Right lobe of liver (tissue), 6 donors: ENCODE measurements around the gene SHANK2. TPM values are rescaled to one million over a fixed set of nuclear protein-coding genes. Genes with fewer than 3 reads are reported as not detected.

Experiments
- ATAC-seq, 4 donors: fragments of 200-7000 bp; cut with Tn5 transposase; one replicate each; pipeline ENCODE4 v1.9.1; 2020; ENCODE audit warnings: mild to moderate bottlenecking in 4 of 4, moderate library complexity in 4 of 4
- DNase-seq, 3 donors: peaks; one replicate each; pipeline ENCODE4 v3.0.0-alpha.2; 2020
- H3K27ac ChIP-seq, 3 donors: fragments of 200-600 bp; one replicate each; pipeline ENCODE4 v1.8.0; 2022
- H3K27me3 ChIP-seq, 2 donors: fragments of 200-600 bp; one replicate each; pipeline ENCODE4 v1.8.0; 2022
- H3K36me3 ChIP-seq, 4 donors: fragments of 200-600 bp; sonication (generic) in 1 of 4; one replicate each; pipeline versions ENCODE4 v1.5.1 to v1.8.0; 2017 to 2022; ENCODE audit warnings: control low read depth in 1 of 4
- H3K4me1 ChIP-seq, 4 donors: fragments of 200-600 bp; sonication (generic) in 1 of 4; one replicate each; pipeline versions ENCODE4 v1.5.1 to v1.8.0; 2017 to 2022; ENCODE audit warnings: control low read depth in 1 of 4
- H3K4me3 ChIP-seq, 3 donors: fragments of 200-600 bp; one replicate each; pipeline ENCODE4 v1.8.0; 2022
- H3K9me3 ChIP-seq, 4 donors: fragments of 200-600 bp; sonication (generic) in 1 of 4; one replicate each; pipeline versions ENCODE4 v1.5.1 to v1.8.0; 2017 to 2022; ENCODE audit warnings: control low read depth in 1 of 4
- CTCF ChIP-seq, 4 donors: fragments of 200-600 bp in 3 of 4; fragments of 450-650 bp in 1 of 4; IDR thresholded peaks; one replicate each; pipeline versions ENCODE4 v1.5.1 to v1.8.0; 2016 to 2022; ENCODE audit warnings: antibody characterized with exemption in 4 of 4, mild to moderate bottlenecking in 2 of 4
- POLR2A ChIP-seq: fragments of 450-650 bp; IDR thresholded peaks from one replicate; pipeline ENCODE4 v1.6.1; 2017; ENCODE audit warnings: antibody characterized with exemption, mild to moderate bottlenecking
- WGBS: methylation state at CpG from one replicate; pipeline ENCODE4 v1.1.6; 2018; ENCODE audit warnings: low coverage, low lambda C conversion rate; ENCODE audit not compliant: insufficient coverage; ENCODE audit errors: missing lambda C conversion rate; 5-methylcytosine and 5-hydroxymethylcytosine counted together
- intact Hi-C, 2 donors: fragments of 100-400 bp; cut with DNase I; formaldehyde crosslinking; loops; one replicate each; pipeline versions ENCODE4 v1.11.2 to v1.14.1; 2022
- total RNA-seq, 6 experiments: library from RNA; depleted of rRNA in 2 of 6; stranded (reverse); fragments of >200 nt in 2 of 6; fragmentation: NEBNext Ultra II Directional in 3 of 6; extraction: Animal tissue kit (Norgen Biotek cat#: 25700) in 3 of 6; gene quantifications; one replicate each; pipeline versions ENCODE4 v1.1.0 to v1.2.4, GENCODE V29; 2016 to 2023
- donor health status: DM: no; HTN: yes; CAD: no.
- donor health status: DM: no; HTN: no; CAD: no.
- donor health status: DM: no; HTN: no; CAD: no.
- donor health status: DM: no; HTN: yes; CAD: no.
- donor health status: DM: no; HTN: yes; CAD: no.

Gene SHANK2
- total RNA-seq, 6 experiments from 2014 or later = 21.9 to 50.3 (median 30.9) TPM

- no peaks in the 10 kb centered on the region for H3K36me3 ChIP-seq
- peak overlapping the region; percentile 59 to 86 (median 74) for H3K4me3 ChIP-seq
- TF ChIP-seq POLR2A (no peak), CTCF (IDR thresholded peaks at IDR 0.05) (no peak)
- ATAC-seq (peak in 3 of 4 donors; percentile 7 to 26 (median 12)), DNase-seq (peak in 1 of 3 donors; percentile 52)
- 3% methylated on average over 13 of the region's 64 CpGs for WGBS
- H3K27ac ChIP-seq = peak overlapping the region in 2 of 3 donors; percentile 81 to 97
- no peaks in the 10 kb centered on the region for H3K27me3 ChIP-seq
- H3K9me3 ChIP-seq = no peaks in the 10 kb centered on the region
- intact Hi-C loops = no loop called here
- H3K4me1 ChIP-seq = peaks cover 0 to 24% (median 9%) of the 10 kb centered on the region in 4 donors
Measured at GRCh38 chr11:71251151-71251721, 1.1 kb downstream of the SHANK2 start.

GRCh38 chr11:71250523-71251150 lies 1.7 kb downstream of the SHANK2 start:
- ATAC-seq (peak in 3 of 4 donors; percentile 15 to 28 (median 17)), DNase-seq (peak in 2 of 3 donors; percentile 71 to 75)
- 7% methylated on average over 12 of the region's 27 CpGs for WGBS
- Histone ChIP-seq H3K4me1 (peaks cover 0 to 24% (median 9%) of the 10 kb centered on the region in 4 donors), H3K27ac (peak overlapping the region in 2 of 3 donors; percentile 81 to 97), H3K9me3 (no peaks in the 10 kb centered on the region), H3K27me3 (no peaks in the 10 kb centered on the region), H3K4me3 (peak overlapping the region; percentile 59 to 86 (median 74)), H3K36me3 (no peaks in the 10 kb centered on the region)
- intact Hi-C loops = no loop called here
- TF ChIP-seq CTCF (IDR thresholded peaks at IDR 0.05) = no peak
- TF ChIP-seq POLR2A = no peak

- 57% methylated on average over 1 of the region's 6 CpGs for WGBS
- Histone ChIP-seq H3K27me3 (no peaks in the 10 kb centered on the region), H3K36me3 (no peaks in the 10 kb centered on the region), H3K27ac (no peak overlapping the region), H3K9me3 (no peaks in the 10 kb centered on the region), H3K4me3 (no peak overlapping the region), H3K4me1 (peaks cover 0 to 24% (median 9%) of the 10 kb centered on the region in 4 donors)
- intact Hi-C loops = no loop called here
- peak in 1 of 3 donors; percentile 20 for DNase-seq
- TF ChIP-seq POLR2A (no peak), CTCF (IDR thresholded peaks at IDR 0.05) (no peak)
- no peak for ATAC-seq
Measured at GRCh38 chr11:71249301-71249700, 3.1 kb downstream of the SHANK2 start.

- H3K9me3 ChIP-seq = no peaks in the 10 kb centered on the region
- no peak for TF ChIP-seq CTCF (IDR thresholded peaks at IDR 0.05)
- no peak for TF ChIP-seq POLR2A
- 61% methylated on average over 5 of the region's 9 CpGs for WGBS
- H3K4me3 ChIP-seq = no peak overlapping the region
- intact Hi-C loops = no loop called here
- no peaks in the 10 kb centered on the region for H3K36me3 ChIP-seq
- ATAC-seq (no peak), DNase-seq (peak in 1 of 3 donors; percentile 26)
- no peaks in the 10 kb centered on the region for H3K27me3 ChIP-seq
- peaks cover 0 to 19% (median 6%) of the 10 kb centered on the region in 4 donors for H3K4me1 ChIP-seq
- H3K27ac ChIP-seq = no peak overlapping the region
Measured at GRCh38 chr11:71248656-71249055, 3.7 kb downstream of the SHANK2 start.
